H7 (cell line): Measurements from ENCODE around the gene CCDC68. TPM values are rescaled to one million over a fixed set of nuclear protein-coding genes. Genes with fewer than 3 reads are reported as not detected.

ENCODE experiments used
- DNase-seq: peaks from one replicate; pipeline ENCODE4 v3.0.0; 2012
- H3K27me3 ChIP-seq: 2 replicates; pipeline ENCODE4 v1.6.0; 2011; ENCODE audit warnings: mild to moderate bottlenecking, low read length; ENCODE audit not compliant: control insufficient read depth, insufficient read depth
- H3K36me3 ChIP-seq: replicated peaks from 2 replicates; pipeline ENCODE4 v1.5.1; 2011; ENCODE audit warnings: low read length; ENCODE audit not compliant: control insufficient read depth, insufficient read depth
- H3K4me3 ChIP-seq: 2 replicates; pipeline ENCODE4 v1.5.1; 2011; ENCODE audit warnings: low read depth, mild to moderate bottlenecking, control low read depth, low read length, moderate library complexity; ENCODE audit not compliant: insufficient read depth
- total RNA-seq: library from RNA; depleted of rRNA; stranded (reverse); fragments of >200 nt; shearing (Covaris generic); gene quantifications from 2 replicates; pipeline ENCODE4 v1.2.3, GENCODE V29; 2014

The CCDC68 gene
- total RNA-seq, 1 experiment from 2014 or later: 0.10 TPM

- DNase-seq: peak; percentile 15
- no peak overlapping the region for H3K4me3 ChIP-seq
These were observed 42.8 kb downstream of the CCDC68 start for GRCh38 chr18:54916507-54916906.

GRCh38 chr18:54914816-54915215 lies 44.4 kb downstream of the CCDC68 start:
- DNase-seq: no peak
- Histone ChIP-seq H3K36me3 (no peaks in the 10 kb centered on the region), H3K4me3 (no peak overlapping the region), H3K27me3 (no peaks in the 10 kb centered on the region)

More at GRCh38 chr18:54916507-54916906, 42.8 kb downstream of the CCDC68 start:
- Histone ChIP-seq H3K27me3 (no peaks in the 10 kb centered on the region), H3K36me3 (no peaks in the 10 kb centered on the region)

GRCh38 chr18:54911551-54911950 lies 47.7 kb downstream of the CCDC68 start:
- no peak for DNase-seq
- Histone ChIP-seq H3K4me3 (no peak overlapping the region), H3K27me3 (no peaks in the 10 kb centered on the region), H3K36me3 (no peaks in the 10 kb centered on the region)

GRCh38 chr18:54910161-54910919 lies 48.9 kb downstream of the CCDC68 start:
- Histone ChIP-seq H3K36me3 (no peaks in the 10 kb centered on the region), H3K27me3 (no peaks in the 10 kb centered on the region), H3K4me3 (no peak overlapping the region)
- DNase-seq: no peak

DNA sequence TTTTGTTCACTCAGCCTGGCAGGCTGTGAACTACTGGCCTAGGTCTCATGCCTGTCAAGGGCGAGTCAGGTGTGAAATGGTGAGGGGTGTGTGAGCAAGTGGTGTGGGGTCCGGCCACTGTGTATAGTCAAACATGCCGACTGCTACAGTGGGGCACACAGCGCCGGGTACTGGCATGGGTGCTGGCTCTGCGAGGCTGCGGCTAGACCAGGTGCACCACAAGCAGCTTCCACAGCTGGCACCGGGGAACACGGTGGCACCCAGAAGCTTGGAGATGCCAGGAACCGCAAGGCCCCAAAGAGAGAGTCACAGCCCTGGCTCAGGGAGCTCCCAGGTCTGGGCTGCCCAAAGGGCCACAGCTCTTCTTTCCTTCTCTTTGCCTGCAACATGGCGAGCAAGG lies 49.7 kb downstream of the CCDC68 start:
- Histone ChIP-seq H3K4me3 (no peak overlapping the region), H3K27me3 (no peaks in the 10 kb centered on the region), H3K36me3 (no peaks in the 10 kb centered on the region)
- no peak for DNase-seq

- no peaks in the 10 kb centered on the region for H3K27me3 ChIP-seq
- H3K36me3 ChIP-seq: no peaks in the 10 kb centered on the region
- no peak for DNase-seq
- H3K4me3 ChIP-seq: no peak overlapping the region
These were observed 52.7 kb downstream of the CCDC68 start for GRCh38 chr18:54906331-54907185.

DNA sequence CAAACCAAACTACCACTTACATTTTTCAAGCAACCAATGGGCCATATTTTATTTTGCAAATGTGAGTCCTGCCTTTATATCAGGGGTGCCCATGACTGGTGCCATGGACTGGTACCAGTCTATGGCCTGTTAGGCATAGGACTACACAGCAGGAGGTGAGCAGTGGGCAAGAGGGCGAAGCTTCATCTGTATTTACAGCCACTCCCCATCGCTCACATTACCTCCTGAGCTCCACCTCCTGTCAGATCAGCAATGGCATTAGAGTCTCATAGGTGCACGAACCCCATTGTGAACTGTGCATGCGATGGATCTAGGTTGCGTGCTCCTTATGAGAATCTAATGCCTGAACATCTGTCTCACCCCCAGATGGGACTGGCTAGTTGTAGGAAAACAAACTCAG lies 53.6 kb downstream of the CCDC68 start:
- DNase-seq: no peak
- Histone ChIP-seq H3K27me3 (no peaks in the 10 kb centered on the region), H3K36me3 (no peaks in the 10 kb centered on the region), H3K4me3 (no peak overlapping the region)

- no peak for DNase-seq
- Histone ChIP-seq H3K4me3 (no peak overlapping the region), H3K27me3 (no peaks in the 10 kb centered on the region), H3K36me3 (no peaks in the 10 kb centered on the region)
These were observed 54.7 kb downstream of the CCDC68 start for GRCh38 chr18:54904581-54904980.

- no peaks in the 10 kb centered on the region for H3K36me3 ChIP-seq
- no peak for DNase-seq
- no peak overlapping the region for H3K4me3 ChIP-seq
- H3K27me3 ChIP-seq: no peaks in the 10 kb centered on the region
These were observed 59.0 kb downstream of the CCDC68 start for GRCh38 chr18:54900290-54900689.

- no peaks in the 10 kb centered on the region for H3K36me3 ChIP-seq
- H3K27me3 ChIP-seq: no peaks in the 10 kb centered on the region
- no peak for DNase-seq
- no peak overlapping the region for H3K4me3 ChIP-seq
These were observed 59.8 kb downstream of the CCDC68 start for GRCh38 chr18:54899500-54899899.

DNA sequence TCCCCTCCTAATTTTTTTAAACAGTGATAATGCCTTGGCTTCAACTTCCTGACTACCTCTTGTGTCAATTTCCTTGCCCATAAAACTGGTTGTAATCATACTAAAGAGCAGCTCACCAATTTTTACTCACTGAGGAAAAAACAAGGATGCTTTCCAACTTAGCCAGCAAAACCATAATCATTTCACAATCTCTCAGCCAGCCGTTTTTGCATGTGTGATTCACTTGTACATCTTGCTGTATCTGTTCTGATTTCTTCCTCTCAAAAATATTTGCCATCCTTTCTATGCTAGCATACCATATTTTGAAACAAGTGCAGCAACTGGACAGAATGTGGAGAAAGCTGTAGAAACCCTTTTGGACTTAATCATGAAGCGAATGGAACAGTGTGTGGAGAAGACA lies 70.3 kb downstream of the CCDC68 start:
- Histone ChIP-seq H3K36me3 (no peaks in the 10 kb centered on the region), H3K4me3 (no peak overlapping the region), H3K27me3 (no peaks in the 10 kb centered on the region)
- no peak for DNase-seq

- no peaks in the 10 kb centered on the region for H3K27me3 ChIP-seq
- no peak for DNase-seq
- H3K36me3 ChIP-seq: no peaks in the 10 kb centered on the region
- no peak overlapping the region for H3K4me3 ChIP-seq
These were observed 70.9 kb downstream of the CCDC68 start for GRCh38 chr18:54888378-54888777.

DNA sequence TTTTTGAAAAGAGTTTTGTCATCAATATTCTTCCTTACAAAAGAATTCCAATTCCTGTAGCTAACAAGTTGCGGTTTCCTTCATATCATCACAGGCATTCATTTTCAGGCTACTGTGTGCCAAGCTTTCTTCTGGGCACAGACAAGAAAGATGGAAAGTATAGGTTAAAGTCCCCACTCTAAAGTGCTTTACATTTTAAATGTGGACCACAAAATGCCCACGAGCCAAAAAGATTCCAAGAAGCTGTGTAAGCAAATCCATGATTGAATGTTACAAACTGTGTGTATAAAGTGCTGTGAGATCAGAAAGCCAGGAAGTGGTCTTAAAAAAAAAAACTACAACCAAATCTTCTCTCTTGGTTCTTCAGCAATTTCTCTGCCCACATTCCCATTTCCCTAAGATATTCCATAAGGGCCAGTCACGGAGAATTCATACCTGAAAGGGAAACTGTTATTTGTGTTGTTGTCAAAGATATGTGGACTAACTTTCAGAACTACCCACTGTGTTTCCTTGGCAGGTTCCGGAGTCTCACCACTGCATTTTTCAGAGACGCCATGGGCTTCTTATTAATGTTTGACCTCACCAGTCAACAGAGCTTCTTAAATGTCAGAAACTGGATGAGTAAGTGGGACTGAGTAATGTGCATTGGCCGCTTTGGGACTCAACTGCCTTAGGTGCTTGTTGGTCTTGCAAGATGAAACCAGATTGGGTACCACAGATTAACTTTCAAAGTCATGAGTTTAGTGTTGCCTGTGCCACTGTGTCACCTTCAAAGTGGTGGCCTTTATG lies 75.3 kb downstream of the CCDC68 start:
- Histone ChIP-seq H3K27me3 (no peaks in the 10 kb centered on the region), H3K36me3 (no peaks in the 10 kb centered on the region), H3K4me3 (no peak overlapping the region)
- no peak for DNase-seq

DNA sequence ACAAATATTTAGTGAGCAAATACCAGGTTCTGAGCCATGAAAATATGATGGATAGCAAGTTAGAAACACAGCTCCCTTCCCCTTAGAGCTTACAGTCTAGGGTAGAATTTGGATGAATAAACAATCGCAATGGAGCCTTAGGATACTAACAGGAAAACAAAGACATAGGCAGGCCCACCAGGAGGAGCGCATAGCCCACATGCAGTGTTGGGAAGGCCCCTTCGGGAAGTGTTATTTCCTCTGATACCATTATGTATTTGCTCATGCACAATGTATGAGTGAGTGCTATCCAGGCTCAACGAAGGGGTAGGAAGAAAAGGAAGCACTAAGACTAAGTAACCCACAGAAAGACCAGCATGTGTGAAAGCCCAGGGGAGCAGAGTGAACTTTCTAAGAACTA lies 76.9 kb downstream of the CCDC68 start:
- H3K36me3 ChIP-seq: no peaks in the 10 kb centered on the region
- no peak overlapping the region for H3K4me3 ChIP-seq
- no peaks in the 10 kb centered on the region for H3K27me3 ChIP-seq
- DNase-seq: no peak
